Renal pelvis (tissue), 12 donors: ENCODE data around the gene INSL3. TPM values are rescaled to one million over a fixed set of nuclear protein-coding genes. Genes with fewer than 3 reads are reported as not detected.
A peak's percentile ranks its signal among the peaks of the same experiment; 100 is the strongest.

ENCODE experiments used
- DNase-seq: peaks from one replicate; pipeline ENCODE4 v3.0.0-alpha.2; 2013
- long read RNA-seq, 16 experiments: transcript quantifications; one replicate each; lab custom pipeline, GENCODE V29; 2026
- polyA plus RNA-seq, 3 donors: library from polyadenylated mRNA; unstranded; fragments of 120-200 nt; gene quantifications; one replicate each; pipeline ENCODE4 v1.2.1, GENCODE V29; 2013; ENCODE audit not compliant: insufficient read length in 3 of 3

INSL3 gene
- polyA plus RNA-seq = under 1 TPM in 2 of 3 donors, not detected in 1; 0.26 to 0.47 TPM
- long read RNA-seq, donor 1 = 0 reads
- long read RNA-seq, donor 2 = 0 reads
- long read RNA-seq, donor 3 = 0 reads
- long read RNA-seq, donor 4 = 0 reads
- long read RNA-seq, donor 5 = 0 reads
- long read RNA-seq, donor 6, partial matches to known transcripts = 0 of 1 reads
- long read RNA-seq, donor 6, other reads (novel, unspliced or antisense) = 0 of 1 reads
- long read RNA-seq, donor 7 = 0 reads
- long read RNA-seq, donor 8 = 0 reads
- long read RNA-seq, donor 9 = 0 reads
- long read RNA-seq, donor 10 = 0 reads
- long read RNA-seq, donor 11 = 0 reads
- long read RNA-seq, donor 12 = 0 reads
- long read RNA-seq, donor 13 = 0 reads
- long read RNA-seq, donor 14 = 0 reads
- long read RNA-seq, donor 15 = 0 reads
- long read RNA-seq, donor 16 = 0 reads

- no peak for DNase-seq
Measured at GRCh38 chr19:17821190-17821589, at the start of gene INSL3. TSS of gene INSL3 (minus strand) at chr19:17821519. CDS start at chr19:17821506, 13 bp downstream.

- DNase-seq = no peak
Measured at GRCh38 chr19:17869114-17869608, 47.8 kb upstream of the INSL3 start.

- no peak for DNase-seq
Measured at GRCh38 chr19:17868669-17869068, 47.4 kb upstream of the INSL3 start.

GRCh38 chr19:17866964-17867486 is 45.7 kb upstream of the INSL3 start:
- no peak for DNase-seq

GRCh38 chr19:17866312-17866963 is 45.1 kb upstream of the INSL3 start:
- no peak for DNase-seq

- DNase-seq = no peak
Measured at GRCh38 chr19:17865364-17866311, 44.3 kb upstream of the INSL3 start.

- no peak for DNase-seq
Measured at GRCh38 chr19:17863520-17864182, 42.3 kb upstream of the INSL3 start.

- no peak for DNase-seq
Measured at GRCh38 chr19:17862711-17863519, 41.6 kb upstream of the INSL3 start.

GRCh38 chr19:17861542-17862402 is 40.5 kb upstream of the INSL3 start:
- no peak for DNase-seq

- no peak for DNase-seq
Measured at GRCh38 chr19:17860993-17861360, 39.7 kb upstream of the INSL3 start.

GRCh38 chr19:17860331-17860992 is 39.1 kb upstream of the INSL3 start:
- DNase-seq = no peak

- peak; percentile 99 for DNase-seq
Measured at GRCh38 chr19:17859533-17860330, 38.4 kb upstream of the INSL3 start, which contains the start of gene RPL18A. TSS of gene RPL18A (plus strand) at chr19:17859910. CDS start at chr19:17859957, 47 bp downstream.

- peak; percentile 54 for DNase-seq
Measured at GRCh38 chr19:17855280-17856152, 34.2 kb upstream of the INSL3 start.

- no peak for DNase-seq
Measured at GRCh38 chr19:17854061-17854460, 32.7 kb upstream of the INSL3 start.

- DNase-seq = no peak
Measured at GRCh38 chr19:17848595-17849292, 27.4 kb upstream of the INSL3 start.
